ENCODE measurements around the gene SPATA32.

SPATA32 gene

DNA sequence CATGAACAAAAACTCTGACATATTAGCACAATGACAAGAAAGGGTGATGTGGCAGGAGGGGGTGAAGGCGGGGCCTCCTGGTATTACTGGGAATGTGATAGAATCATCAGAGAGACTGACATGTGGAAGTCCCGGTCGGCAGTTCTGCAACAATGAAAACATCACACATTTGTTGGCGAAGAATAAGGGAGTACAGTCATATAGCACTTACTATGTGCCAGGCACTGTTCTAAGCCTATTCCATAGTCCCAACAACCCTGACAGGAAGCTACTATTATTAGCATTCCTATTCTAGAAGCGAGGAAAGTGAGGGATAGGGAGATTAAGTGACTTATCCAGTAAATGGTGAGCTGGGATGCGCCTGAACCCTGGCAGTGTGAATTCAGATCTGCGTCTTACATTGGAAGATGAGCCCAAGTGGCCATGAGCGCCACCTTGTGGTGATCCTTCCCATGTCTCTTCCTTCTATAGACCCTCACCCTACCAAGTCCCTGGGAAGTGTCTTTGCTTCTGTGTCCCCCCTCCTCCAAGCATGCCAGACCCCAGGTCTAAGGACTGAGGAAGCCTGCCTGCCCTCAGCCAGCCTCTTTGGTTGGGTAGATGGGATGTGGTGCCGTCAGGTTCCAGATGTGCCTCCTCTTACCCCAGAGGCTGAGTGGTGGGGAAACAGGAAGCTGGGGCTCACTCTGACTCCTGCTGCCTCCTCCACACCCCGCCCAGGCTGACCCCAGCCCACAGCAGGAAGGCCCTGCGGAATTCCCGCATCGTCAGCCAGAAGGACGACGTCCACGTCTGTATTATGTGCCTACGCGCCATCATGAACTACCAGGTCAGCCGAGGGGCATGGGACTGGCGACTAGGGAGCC, 26.2 kb downstream of the SPATA32 start:
- DNase-seq = peak; percentile 77
- in situ Hi-C loops (cut with HindIII; ENCODE audit: low pct_ligation_motif_present, low pct_unique_long_range_greater_than_20kb, low sequenced_read_pairs) = no loop called here

DNA sequence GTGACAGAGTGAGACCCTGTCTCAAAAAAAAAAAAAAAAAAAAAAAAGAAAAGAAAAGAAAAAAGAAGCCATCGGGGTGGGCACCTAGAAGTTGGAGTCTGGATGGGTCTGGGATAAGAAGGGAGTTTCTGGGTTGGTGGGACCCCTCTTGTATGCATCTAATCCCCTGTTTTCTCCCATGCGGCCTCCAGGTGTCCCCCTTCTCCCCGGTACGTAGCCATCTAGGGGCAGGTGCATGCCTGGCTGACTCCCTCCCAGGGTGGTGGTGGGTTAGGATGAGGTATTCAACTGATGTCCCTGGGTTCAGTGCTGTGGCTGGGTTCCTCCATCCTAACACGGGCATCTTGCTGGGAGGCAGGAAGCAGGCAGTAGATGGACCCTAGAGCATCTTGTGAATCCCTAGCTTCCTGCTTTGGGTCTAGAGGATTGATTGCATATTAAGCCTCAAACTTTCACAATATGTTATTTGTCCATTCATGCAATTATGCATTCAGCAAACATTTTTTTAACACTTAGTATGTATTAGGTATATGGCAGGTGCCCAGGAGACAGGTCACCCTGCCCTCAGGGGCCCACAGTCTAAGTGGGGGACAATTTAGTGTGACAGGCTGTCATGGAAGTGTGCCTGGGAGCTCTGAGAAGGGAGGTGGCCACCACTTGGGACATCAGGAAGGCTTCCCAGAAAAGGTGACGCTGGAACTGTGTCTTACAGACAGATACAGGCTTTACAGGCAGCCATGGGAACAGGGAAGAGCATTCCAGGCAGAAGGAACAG, 27.1 kb downstream of the SPATA32 start:
- in situ Hi-C loops (cut with HindIII; ENCODE audit: low pct_ligation_motif_present, low pct_unique_long_range_greater_than_20kb, low sequenced_read_pairs) = no loop called here
- peak; percentile 44 for DNase-seq

DNA sequence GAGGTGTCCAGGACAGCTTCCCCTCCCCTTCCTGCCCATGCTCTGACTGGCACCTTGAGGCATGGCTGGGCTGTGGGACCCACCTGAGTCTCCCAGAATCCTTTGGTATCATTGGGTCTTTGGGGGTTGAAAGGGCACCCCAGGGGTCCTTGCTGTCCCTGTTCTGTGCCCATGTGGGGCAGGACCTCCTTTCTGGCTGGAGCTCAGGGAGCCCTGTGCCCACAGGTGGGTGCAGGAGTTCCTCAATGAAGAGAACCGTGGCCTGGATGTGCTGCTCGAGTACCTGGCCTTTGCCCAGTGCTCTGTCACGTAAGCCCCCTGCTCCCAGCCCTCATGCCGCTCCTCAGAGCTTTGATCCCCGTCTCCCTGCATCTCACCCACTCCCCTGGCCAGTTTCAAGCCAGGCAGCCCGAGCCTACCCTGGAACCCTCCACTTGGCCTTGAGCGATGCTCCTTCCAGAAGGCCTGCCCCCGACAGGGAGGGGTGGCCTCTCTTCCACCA, 28.4 kb downstream of the SPATA32 start:
- in situ Hi-C loops (cut with HindIII; ENCODE audit: low pct_ligation_motif_present, low pct_unique_long_range_greater_than_20kb, low sequenced_read_pairs) = no loop called here
- DNase-seq = no peak

- no peak for DNase-seq
- in situ Hi-C loops (cut with HindIII; ENCODE audit: low pct_ligation_motif_present, low pct_unique_long_range_greater_than_20kb, low sequenced_read_pairs) = no loop called here
Measured at GRCh38 chr17:45232514-45233422, 29.1 kb downstream of the SPATA32 start.

DNA sequence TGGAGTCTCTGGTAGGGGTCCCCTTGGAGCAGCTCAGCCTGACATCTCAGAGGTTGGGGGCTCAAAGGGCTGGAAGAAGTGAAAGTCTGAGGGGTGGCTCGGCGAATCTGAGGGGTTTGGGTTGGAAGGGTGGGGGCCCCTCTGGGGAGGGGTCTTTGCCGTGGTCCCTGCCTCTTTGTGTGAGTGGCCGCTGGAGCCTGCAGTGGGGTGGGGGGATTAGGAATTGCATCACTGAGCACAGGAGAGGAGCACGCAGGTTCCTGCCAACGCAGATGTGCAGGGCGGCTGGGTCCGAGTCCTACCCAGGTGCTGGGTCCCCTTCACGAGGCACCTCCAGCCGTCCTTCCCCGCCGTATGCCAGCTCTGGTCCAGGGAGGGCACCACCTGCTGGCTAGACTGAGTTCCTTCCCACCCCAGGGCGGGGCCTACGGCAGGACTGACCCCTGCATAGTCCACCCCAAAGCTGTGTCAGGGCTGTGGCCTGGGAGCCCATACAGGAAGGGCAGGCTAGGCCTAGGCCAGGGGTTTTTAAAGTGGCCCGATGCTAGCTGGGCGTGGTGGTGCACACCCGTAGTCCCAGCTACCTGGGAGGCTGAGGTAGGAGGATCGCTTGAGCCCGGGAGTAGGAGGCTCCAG, 30.3 kb downstream of the SPATA32 start:
- peak; percentile 54 for DNase-seq

GRCh38 chr17:45230787-45231480, 31.0 kb downstream of the SPATA32 start:
- DNase-seq = no peak
- in situ Hi-C loops (cut with HindIII; ENCODE audit: low pct_ligation_motif_present, low pct_unique_long_range_greater_than_20kb, low sequenced_read_pairs) = no loop called here

More for the DNA sequence above, 30.3 kb downstream of the SPATA32 start:
- in situ Hi-C loops (cut with HindIII; ENCODE audit: low pct_ligation_motif_present, low pct_unique_long_range_greater_than_20kb, low sequenced_read_pairs) = no loop called here

- in situ Hi-C loops (cut with HindIII; ENCODE audit: low pct_ligation_motif_present, low pct_unique_long_range_greater_than_20kb, low sequenced_read_pairs) = no loop called here
- no peak for DNase-seq
Measured at GRCh38 chr17:45230410-45230786, 31.5 kb downstream of the SPATA32 start.

DNA sequence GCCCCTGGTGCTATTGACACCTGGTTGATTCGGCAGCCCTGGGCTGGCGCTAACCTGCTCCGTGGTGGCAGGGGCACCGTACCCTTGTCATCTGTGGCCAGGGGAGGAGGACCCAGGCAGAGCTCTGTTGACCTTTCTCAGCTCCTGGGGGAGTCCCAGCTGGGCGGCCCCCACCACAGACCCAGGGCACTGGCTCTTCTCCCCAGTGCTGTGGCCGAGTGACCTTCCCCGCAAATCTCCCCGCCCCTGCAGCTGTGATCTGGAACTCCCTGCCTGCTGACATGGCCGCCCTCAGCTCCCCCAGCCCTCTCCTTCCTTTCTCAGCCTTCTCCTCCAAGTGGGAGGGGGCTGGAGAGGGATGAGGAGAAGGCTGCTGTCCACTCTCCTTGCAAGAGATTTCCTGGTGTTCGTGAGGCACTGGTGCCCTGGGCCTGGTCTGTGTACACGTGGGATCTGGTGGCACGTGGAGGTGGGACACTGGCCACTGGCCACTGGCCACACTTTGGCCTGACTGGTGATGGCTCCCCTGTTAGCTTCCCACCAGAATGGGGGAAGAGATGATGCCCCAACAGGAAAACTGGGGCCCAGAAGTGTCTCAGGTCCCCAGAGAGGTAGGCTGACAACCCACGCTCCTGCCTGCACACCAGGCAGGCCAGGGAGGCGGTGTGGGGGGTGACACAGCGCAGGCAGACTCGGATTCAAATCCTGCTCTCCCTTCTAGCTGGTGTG, 32.0 kb downstream of the SPATA32 start:
- in situ Hi-C loops (cut with HindIII; ENCODE audit: low pct_ligation_motif_present, low pct_unique_long_range_greater_than_20kb, low sequenced_read_pairs) = no loop called here

DNA sequence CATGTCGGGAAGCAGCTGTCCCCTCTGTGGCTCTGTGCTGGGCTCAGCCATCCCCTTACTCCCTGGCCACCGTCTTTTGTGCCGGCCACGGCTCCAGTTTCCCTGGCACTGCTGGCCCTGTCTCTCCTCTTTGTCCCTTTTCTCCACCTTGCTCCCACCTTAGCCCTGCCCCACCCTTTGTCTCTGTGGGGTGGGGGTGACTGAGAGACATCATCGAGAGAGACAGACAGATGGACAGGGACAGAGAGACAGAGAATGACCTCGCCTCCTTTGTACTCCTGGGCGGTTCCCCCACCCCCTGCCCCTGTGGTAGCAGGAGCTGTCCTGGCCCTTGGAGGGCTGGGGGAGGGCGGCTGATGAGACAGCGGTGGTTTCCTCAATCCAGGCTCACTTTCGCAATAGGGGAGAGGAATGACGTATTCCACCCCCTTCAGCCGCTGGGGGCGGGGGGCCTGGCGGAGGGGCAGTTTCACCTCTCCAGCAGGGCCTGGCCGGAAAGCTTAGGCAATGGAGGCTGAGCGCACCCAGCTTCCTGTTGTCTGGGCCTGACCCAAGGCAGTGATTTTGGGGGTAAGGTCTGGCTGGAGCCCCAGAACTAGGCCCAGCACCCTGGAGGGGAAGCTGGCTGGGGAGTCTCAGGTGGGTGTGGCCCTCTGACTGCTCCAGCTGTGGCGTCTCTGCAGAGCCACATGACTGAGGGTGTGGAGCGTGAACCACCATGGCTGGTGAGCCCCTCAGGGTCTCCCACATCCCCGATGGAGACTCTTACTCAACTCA, 32.9 kb downstream of the SPATA32 start:
- DNase-seq = no peak
- in situ Hi-C loops (cut with HindIII; ENCODE audit: low pct_ligation_motif_present, low pct_unique_long_range_greater_than_20kb, low sequenced_read_pairs) = no loop called here

More for the DNA sequence above, 32.0 kb downstream of the SPATA32 start:
- DNase-seq = no peak

- DNase-seq = no peak
- in situ Hi-C loops (cut with HindIII; ENCODE audit: low pct_ligation_motif_present, low pct_unique_long_range_greater_than_20kb, low sequenced_read_pairs) = no loop called here
Measured at GRCh38 chr17:45227926-45228762, 33.8 kb downstream of the SPATA32 start.

GRCh38 chr17:45227101-45227925, 34.6 kb downstream of the SPATA32 start:
- peak; percentile 69 for DNase-seq
- in situ Hi-C loops (cut with HindIII; ENCODE audit: low pct_ligation_motif_present, low pct_unique_long_range_greater_than_20kb, low sequenced_read_pairs) = no loop called here

DNA sequence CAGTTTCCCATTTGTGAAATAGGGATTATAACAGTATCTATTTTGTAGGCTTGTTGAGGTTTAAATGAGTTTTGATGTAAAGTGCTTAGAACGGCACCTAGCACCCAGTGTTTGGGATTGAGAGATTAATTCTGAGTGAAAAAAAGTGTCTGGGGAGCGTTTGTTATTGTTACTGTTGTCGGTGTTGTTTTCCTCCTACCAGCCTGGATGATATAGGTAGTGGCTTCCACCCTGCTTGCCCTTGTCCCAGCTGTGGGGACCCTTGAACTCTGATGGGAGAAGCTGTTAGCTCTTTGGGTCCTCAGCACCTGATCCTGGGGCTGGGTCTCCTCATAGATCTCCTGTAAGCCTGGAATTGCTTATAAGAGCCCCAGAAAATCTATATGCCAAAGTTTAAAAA, 35.3 kb downstream of the SPATA32 start:
- in situ Hi-C loops (cut with HindIII; ENCODE audit: low pct_ligation_motif_present, low pct_unique_long_range_greater_than_20kb, low sequenced_read_pairs) = no loop called here

DNA sequence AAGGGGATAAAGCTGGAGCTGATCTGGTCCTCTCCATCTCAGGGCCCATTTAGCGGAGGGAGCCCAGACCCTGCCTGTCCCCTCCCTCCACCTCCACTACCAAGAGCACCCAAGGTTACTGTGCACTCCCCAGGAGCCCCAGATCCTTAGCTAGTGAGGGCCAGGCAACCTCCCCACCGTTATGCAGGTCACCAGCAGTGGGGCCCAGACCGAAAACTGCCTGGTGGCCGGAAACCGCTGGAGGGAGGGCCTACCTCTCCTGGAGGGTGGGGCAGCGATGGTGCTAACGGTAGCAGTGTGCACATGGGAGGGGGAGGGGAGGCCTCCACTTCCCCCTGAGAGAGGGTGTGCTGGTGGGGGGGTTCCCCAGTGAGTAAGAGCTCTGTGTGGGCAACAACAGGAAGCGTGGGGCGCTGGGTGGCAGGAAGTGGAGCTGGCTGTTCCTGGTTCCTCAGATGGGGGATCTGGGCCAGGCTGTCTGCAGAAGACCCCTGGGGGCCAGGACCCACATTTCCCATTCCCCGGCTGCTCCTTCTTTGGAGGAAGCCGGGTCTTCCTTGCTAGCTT, 35.8 kb downstream of the SPATA32 start:
- peak; percentile 36 for DNase-seq
- in situ Hi-C loops (cut with HindIII; ENCODE audit: low pct_ligation_motif_present, low pct_unique_long_range_greater_than_20kb, low sequenced_read_pairs) = no loop called here

More for the DNA sequence above, 35.3 kb downstream of the SPATA32 start:
- DNase-seq = no peak

DNA sequence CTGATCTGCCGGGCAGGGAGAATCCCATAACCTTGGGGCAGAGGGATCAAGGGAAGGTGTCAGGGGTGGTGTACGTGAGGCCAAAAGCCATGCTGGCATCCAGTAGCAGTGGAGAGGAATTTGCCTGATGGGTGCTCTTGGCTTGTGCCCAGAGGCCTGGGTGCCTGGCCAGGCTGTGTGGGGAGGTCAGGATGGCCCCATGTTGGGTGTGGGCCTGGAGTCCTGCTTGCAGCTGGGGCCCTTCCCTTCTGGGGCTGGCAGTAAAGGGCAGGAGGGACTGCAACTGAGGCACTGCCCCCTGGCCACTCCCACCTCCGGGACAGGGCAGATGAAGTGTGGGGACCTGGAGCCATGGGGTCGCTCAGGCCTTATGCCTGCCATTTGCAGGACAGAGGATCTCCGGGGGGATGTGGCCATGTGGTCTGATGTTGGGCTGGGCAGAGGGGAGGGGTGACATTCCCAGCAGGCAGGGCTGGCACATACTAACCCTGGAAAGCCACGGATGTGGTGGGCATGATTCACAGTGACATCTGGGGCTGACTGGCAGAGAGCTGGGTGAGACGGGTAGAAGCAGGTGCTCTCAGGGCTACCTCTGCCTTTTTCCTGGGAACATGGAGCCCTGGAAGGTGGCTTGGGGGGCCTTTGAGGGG, 36.7 kb downstream of the SPATA32 start:
- DNase-seq = peak; percentile 74
- in situ Hi-C loops (cut with HindIII; ENCODE audit: low pct_ligation_motif_present, low pct_unique_long_range_greater_than_20kb, low sequenced_read_pairs) = no loop called here

Measured in ACHN (cell line).